OCI-LY7 (cell line): ENCODE results near the gene RPL36.

Experiments
- EZH2phosphoT487 ChIP-seq: fragments of 200-600 bp; sonication (generic); IDR thresholded peaks from 2 replicates; pipeline ENCODE4 v1.6.1; 2018; ENCODE audit warnings: low read depth, borderline replicate concordance, mild to moderate bottlenecking, mixed run types, antibody characterized with exemption, low read length, moderate library complexity, mixed read lengths
- TF ChIP-seq, protein P1 (sequence below): fragments of 200-600 bp; sonication (generic); conservative IDR thresholded peaks from 2 replicates; pipeline ENCODE4 v1.5.1; 2014; ENCODE audit warnings: mild to moderate bottlenecking, antibody characterized with exemption, low read length, moderate library complexity, mixed read lengths

DNA sequence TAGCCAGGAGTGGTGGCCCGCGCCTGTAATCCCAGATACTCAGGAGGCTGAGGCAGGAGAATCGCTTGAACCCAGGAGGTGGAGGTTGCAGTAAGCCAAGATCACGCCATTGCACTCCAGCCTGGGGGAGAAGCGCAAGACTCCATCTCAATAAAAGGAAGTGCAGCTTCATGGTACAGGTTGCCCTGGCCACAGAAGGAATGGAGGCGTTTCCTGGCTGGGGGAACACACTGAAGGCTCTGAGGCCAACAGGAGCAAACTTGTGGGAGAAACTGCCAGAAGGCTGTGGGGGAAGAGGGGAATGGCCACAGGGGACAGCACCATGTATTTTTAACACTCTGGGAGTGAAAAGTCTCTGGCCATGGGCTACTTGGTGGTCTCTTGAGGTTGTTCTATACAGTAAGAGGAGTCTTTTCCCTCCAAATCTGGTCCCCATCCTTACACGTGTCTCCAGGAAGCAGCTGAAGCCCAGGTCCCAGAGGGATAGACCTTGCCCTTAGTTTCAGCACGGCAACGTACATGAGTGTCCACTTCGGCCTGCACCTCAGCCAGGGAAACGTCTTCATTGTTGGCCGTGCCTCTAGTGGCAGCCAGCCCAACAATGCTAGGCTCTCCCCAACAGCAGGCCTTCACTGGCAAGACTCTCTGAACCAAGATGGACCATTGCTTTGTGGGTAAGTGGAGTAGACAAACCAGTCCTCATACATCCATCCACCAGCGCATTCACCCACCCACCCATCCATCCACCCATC is 17.2 kb upstream of the RPL36 start:
- TF ChIP-seq, protein P1, sequence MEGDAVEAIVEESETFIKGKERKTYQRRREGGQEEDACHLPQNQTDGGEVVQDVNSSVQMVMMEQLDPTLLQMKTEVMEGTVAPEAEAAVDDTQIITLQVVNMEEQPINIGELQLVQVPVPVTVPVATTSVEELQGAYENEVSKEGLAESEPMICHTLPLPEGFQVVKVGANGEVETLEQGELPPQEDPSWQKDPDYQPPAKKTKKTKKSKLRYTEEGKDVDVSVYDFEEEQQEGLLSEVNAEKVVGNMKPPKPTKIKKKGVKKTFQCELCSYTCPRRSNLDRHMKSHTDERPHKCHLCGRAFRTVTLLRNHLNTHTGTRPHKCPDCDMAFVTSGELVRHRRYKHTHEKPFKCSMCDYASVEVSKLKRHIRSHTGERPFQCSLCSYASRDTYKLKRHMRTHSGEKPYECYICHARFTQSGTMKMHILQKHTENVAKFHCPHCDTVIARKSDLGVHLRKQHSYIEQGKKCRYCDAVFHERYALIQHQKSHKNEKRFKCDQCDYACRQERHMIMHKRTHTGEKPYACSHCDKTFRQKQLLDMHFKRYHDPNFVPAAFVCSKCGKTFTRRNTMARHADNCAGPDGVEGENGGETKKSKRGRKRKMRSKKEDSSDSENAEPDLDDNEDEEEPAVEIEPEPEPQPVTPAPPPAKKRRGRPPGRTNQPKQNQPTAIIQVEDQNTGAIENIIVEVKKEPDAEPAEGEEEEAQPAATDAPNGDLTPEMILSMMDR = no peak
- no peak for TF ChIP-seq EZH2phosphoT487
